Measurements from ENCODE around the gene TBPL1.
"Not testable (repeated sequence)": the region's sequence is repeated elsewhere in the genome, so short reads cannot be mapped to it uniquely, and the experiment has no call there.

The TBPL1 gene

DNA sequence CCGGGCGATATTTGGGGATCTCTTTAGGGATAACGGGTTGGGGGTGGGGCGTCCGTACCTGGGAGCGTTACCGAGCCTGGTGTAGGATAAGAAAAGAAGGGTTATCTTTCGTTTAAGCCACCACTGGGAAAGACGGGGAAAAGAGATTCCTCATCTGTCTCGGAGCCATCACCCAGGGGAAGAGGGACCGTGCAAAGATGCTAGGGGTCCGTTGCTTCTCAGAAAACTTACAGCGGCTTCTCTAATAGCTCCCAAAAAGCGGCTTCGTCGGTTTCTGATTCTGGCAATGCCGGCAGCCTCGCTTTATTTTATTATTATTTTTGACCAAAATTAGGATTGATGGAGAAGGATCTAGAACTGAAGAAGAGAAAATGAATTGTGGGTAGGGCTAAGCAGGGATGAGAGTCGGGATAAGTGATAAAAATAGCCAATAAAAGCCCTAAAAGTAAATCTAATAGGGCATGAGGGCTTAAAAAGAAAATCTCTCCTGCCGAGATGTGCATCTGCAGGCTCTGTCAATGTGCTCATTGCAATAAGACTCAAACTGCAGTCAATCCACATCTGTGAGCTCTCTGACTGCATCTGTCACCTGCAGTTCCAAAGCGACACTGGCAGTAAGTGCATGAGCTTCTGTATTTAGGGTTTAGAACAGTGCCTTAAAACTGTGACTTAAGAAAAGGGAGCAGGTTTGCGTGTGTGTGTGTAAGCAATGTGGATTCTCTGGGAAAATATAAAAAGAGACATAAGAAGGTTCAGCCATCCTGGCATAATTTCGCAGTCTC, 801 bp downstream of the TBPL1 start:
- no peak for DNase-seq (ENCODE audit: low read depth)

DNA sequence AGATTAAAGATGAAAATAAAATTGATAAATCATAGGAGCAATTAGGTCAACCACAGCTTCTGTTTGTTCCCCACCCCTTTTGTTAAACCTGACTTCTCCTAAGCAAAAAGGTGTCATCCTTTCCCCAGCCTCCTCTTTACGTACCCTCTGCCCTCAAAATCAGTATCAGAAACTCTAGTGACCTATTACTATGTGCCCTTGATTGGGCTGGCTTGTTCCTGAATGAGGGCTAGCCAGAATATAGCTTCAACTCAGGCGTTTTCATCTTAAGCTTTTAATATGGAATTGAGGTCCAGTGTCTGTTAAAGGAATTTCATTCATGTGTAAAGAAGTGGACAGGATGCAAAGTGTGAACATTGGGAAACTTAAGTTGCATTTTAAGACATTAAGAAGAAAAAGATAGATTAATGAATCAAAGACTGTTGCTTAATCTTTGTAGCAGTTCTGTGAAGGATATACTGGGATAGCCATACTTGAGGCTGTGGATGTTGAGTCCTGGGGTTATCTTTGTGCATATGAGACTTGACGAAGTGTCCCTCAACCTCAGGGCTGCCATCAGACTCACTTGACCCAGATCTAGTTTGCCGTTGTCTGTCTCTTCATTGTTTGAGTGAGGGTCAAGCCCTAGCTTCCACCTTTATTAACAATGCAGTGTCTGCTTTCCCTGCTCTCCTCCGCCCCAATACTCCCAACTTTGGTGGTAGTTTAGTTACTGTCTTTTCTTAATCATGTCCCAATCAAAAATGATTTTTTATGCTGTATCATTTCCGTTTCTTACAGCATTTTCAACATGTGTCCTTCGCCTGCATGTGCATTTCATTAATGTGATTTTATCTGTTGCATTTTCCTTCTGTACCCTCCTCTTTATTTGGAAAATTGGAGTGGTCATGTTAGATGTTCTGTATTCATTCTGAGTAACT, 1.9 kb downstream of the TBPL1 start:
- no peak for DNase-seq (ENCODE audit: low read depth)

DNA sequence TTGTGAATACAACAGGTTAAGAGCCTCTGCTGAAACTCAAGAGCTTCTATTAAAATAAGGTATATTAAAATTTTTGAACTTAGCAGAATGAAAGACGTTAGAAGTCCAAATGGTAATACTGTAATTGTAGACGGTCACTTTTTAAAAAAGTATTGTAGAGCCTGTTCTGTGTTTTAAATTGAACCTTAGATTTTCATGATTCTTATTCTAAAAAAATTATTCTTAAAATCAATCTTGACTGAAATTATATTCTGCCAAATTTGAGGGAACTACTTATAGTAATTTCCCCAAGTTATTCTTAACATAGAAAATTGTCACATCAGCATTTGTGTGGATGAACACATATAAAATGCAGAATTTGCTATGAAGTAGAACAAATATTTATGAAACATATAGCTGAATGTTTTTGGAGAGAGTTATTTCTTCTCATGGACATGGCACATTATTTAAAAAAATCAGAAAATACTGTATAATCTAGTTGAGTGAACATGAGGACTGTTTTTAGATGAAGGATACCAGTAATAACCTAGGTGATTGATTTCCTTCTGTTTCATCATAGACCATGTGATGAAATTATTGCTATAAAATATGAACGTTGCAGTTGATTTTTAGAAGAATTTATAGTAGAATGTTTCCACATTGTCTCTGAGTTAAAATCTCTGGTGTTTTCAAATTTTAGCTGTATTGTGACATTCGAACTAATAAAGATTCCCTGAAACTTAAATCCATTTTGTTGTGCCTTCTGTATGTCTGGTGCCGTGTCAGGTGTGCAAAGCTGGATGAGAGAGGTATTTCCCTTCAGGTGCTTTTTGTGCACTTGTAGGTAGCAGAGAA, 2.8 kb downstream of the TBPL1 start:
- no peak for DNase-seq (ENCODE audit: low read depth)

DNA sequence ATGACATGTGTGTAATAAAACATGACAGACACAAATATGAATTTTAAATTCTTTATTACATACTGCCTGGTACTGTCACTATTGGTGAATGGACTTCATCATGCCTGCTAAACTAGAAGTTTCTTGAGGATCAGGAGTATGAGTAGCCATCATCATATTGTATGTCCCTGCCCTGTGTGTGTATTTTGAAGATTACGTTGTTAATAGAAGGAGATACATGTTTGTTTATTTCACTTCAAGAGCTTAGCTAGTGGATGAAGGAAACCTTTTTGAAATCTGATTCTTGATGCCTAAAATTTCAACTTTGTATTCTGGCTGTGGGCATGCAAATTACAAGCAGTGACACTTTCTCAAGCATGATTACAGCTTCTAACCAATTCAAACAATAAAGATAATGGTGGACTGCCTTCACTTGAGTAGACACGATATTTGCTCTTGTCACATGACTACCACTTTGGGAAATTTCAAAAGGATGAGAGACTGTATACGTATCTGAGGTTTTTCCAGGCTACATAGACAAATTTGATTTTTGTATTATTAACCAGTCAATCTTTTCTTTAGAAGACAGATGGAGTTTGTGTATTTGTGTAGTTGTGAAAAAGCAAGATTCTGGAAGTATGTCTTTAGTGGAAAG, 3.5 kb downstream of the TBPL1 start:
- DNase-seq (ENCODE audit: low read depth), result no peak

DNA sequence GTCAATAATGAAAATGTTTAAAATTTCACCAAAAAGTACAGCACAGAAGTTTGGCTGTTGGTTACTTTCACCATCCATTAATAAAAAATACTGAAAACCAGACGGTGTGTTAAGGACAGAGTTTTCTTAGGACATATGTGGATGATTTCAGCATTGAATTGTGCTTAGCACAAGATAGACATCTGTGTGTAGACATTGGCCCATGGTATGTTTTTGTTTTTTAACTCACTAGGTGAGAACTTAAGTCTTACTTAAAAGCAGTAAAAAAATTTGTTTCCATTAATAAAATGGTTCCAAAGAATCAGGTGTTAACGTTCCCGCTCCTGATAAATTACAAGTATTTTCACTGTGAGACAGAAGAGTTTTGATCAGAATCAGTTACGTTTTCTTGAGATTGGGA, 4.2 kb downstream of the TBPL1 start:
- no peak for DNase-seq (ENCODE audit: low read depth)

DNA sequence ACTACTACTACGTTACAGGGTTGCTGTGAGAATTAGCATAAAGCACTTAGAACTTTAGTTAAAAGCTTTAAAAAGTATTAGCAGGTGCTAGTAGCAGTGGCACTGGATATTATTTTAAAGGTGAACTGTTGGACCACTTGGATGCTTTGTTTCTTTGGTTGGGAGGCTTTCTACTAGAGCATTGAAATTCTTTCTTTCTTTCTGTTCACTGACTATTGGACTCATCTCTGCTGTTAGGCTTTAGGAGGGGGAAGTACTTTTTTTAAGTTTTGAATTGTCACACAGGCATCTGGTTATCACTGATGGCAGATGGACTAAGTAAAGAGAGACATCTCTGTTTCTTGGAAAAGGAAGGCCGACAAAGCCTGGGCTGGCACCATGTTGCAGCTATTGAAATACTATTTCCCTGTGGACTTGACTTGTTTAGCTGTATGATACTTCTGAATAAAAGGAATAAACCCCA, 4.8 kb downstream of the TBPL1 start:
- no peak for DNase-seq (ENCODE audit: low read depth)

DNA sequence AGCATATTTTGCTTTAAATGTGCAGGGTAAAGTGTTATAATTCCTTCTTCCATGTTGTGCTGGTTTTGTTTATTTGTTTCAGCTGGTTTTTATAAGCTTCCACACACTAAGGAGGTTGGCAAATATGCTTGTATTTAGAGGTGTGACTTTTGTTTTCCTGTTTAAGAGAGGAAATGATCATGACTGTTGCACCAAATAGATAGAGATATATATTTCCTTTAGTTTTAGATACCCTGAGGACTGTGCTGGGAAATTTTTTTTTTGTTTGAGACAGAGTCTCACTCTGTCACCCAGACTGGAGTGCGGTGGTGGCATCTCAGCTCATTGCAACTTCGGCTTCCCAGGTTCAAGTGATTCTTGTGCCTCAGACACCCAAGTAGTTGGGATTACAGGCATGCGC, 5.8 kb downstream of the TBPL1 start:
- DNase-seq (ENCODE audit: low read depth), result no peak

DNA sequence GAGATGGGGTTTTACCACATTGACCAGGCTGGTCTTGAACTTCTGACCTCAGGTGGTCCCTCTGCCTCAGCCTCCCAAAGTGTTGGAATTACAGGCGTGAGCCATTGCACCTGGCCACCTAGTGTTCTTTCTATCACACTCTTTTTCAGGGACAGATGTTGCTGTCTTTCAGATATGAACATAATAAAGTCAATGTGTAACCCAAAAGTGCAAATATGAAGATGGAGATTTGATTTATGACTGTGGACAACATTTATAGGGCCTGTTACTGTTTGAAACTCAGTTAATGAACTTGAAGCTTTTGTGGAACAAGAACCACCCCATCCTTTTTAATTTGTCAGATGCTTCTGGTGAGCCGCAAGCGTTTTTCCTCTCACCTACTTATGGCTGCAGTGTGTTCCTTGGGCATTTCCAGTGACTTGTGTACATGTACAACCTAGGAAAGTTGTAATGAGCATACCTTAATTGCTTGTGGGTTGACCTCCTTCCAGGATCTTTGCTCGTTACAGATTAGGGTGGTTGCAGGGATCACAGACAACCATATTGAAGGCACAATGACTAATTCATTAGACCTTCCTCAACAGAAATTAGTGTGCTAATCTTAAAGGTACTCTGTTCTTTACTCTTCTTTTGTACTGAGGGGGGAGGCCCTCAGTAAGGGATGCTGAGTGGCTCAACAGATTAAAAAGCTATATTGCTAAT, 6.8 kb downstream of the TBPL1 start:
- no peak for DNase-seq (ENCODE audit: low read depth)

DNA sequence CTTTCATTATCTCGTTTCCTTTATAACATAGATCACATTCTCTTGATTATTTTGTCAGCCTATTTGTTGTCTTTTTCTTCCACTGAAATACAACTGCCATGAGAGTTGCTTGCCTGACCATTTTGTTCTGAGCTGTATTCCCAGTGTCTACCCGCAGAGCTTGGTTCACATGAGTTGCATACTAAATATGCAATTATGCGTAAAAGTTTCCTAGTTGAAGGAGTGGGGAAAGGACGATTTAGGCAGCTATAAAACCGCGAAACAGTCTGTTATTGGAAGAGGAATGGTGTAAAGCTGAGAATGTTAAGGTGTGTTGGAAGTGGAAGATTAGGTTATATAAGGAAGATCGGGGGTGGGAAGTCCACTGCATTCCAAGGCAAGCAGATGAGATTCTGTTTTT, 8.8 kb downstream of the TBPL1 start:
- DNase-seq (ENCODE audit: low read depth), result no peak

DNA sequence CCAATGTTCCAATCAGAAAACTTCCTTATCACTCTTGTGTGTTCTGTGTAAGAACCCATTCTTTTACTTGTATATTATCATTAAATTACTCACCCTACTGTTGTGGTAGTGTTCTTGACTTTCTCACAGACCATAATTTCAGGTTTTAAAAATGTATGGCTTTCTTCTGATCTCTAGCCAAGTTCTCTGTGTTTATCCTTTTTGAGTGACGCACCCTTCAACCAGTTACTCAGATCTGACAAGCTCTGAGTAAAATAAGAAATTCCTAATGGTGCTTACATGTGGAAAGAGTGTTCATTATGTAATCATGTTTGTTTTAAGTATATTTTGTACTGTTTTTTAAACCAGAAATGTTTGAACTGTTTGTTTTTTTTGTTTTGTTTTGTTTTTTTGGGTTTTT, 11.0 kb downstream of the TBPL1 start:
- no peak for DNase-seq (ENCODE audit: low read depth)

DNA sequence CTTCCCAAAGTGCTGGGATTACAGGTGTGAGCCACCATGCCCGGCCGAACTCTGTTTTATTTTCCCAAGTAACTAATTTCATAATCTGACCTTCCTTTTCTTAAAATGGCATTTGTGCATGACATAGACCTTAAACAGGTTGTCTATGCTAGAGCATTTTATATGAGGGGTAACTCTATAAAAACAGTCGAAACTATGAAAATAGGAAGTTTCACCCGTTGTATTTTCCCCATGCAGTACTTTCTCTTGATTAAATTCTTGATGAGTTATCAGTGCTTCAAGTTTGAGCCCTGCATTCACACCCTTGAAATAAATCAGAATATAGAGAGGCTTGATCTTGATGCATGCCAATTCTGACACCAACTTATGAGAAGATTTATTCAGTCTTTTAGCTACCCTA, 11.7 kb downstream of the TBPL1 start:
- DNase-seq (ENCODE audit: low read depth), result no peak

DNA sequence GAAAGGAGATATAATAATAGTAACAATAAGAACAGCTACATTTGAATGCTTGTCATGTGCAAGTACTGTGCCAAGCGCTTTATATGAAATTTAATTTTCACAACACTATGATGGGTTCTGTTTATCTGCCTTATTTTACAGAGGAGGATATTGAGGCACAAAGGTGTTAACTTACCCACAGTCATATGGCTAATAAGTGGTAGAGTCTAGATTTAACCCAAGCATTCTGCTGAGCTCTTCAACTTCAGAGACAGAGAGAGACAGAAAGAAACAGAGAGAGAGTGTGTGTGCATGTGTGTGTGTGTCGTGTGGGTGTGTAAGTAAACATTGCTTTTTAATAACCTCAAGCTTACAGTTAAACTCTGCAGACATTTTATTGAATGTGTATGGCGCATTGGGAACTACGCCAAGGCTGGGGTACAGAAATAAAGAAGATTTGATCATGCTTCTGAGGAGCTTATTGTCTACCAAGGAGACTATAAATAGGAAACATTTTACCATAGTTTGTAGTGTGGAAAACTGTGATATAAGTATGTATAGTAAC, 12.9 kb downstream of the TBPL1 start:
- DNase-seq (ENCODE audit: low read depth), result no peak

DNA sequence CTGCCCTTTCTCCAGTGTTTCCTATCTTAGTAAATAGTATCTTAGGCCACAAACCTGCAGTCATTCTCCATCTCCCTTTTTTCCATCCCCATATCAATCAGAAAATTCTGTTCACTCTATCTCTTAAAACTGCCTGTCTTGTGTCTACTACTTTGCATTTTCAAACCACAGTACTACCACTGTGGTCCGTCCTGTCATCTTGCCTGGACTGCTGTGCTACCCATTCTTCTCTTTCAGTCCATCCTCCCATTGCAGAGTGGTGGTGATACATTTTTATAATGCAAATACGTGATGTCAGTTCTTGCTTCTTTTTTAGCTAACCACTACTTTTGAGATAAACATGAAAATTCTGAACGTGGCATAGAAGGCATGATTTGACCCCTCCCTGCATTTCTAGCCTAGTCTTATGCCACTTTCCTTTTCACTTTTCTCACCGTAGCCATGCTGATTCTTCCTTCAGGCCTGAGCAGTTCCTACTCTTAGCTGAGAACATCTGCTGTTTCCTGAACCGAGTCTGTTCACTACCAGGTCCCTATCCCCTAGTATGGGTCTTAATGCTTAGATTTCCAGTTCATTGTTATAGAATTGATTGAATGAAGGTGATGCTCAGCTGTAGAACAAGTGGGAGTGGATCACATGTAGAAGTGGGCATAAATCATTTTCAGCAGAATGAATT, 13.8 kb downstream of the TBPL1 start:
- DNase-seq (ENCODE audit: low read depth), result no peak

DNA sequence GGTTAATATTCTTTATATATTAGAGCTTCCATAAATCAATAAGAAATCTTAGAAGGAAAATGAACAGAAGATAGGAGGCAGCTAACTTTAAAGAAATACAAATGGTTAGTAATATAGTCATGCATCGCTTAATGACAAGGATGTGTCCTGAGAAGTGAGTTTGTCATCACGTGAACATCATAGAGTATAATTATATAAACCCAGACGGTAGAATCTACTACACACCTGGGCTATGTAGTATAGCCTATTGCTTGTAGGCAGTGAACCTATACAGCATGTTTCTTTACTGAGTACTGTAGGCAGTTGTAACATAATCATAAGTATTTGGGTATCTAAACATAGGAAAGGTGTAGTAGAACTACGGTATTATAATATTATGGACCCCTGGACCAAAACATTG, 14.3 kb downstream of the TBPL1 start:
- no peak for DNase-seq (ENCODE audit: low read depth)

DNA sequence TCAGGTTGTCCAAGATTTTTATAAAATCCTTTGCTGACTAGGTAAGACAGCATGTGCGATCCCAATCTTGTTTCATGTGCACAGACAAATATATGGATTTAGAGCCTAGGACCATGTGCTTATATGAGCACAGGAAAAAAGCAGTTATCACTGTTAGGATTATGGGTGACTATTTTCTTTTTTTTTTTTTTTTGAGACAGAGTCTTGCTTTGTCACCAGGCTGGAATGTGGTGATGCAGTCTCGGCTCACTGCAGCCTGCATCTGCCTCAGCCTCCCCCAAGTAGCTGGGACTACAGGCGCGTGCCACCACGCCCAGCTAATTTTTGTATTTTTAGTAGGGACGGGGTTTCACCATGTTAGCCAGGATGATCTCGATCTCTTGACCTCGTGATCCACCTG, 14.8 kb downstream of the TBPL1 start:
- DNase-seq (ENCODE audit: low read depth), result not testable (repeated sequence)

DNA sequence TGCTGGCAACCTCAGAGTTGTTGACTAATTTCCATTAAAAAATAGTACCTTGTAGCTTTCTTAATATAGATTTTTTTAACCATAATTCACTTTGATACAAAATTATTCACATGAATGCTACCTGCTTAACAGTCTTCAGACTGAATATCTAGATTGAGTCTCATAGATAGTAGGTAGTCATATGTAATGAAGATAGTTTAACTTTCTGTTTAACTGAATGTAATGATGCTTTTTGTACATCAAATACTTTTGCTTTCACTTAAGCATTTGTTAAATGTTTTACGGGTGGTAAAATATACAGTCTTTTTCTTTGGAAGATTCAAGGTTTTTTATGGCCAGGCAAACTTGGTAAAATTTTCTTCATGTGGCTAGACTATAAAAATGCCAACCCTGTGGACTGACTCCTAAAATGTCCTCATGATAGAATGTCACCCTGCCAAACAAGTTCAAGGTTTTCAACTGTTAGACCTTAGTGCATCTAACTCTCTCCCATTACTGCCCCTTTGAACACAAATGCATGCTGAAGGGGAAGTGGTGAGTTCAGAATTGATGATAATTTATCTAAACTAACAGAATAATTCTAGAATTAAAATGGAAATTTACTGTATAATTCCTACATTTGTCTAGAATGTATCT, 16.4 kb downstream of the TBPL1 start:
- no peak for DNase-seq (ENCODE audit: low read depth)

DNA sequence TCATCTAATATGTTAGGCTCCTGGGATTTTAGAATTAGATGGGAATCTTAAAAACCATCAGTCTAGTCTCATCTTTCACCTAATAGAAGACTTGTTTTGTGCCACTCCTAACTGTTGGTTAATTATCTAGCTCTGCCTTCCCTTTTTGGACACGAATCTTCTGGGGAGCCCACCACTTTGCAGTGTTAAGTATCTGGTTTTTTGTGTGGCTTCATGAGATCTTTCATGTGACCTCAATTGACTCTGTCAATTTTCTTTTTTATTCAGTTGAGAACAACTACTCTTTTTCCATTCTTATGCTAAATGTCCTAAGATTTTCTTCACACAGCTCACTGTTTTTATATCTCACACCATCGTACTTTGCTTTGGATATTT, 16.9 kb downstream of the TBPL1 start:
- no peak for DNase-seq (ENCODE audit: low read depth)

DNA sequence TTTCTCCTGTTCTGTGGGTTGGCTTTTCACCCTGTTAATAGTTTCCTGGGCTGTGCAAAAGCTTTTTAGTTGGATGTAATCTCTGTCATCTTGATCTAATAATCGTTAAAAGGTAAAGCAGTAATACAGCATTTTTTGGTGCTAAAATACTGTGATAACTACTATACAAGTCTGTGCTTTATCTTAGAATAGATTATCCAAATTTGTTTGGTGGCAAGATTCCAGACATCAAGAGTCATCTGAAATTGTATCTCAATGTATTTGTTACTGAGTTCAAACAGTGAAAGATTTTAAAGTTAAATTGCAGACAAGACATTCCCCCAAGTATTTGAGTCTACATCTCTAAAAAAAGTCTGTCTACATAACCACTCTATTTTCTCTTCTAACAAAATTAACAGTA, 18.8 kb downstream of the TBPL1 start:
- DNase-seq (ENCODE audit: low read depth), result no peak

DNA sequence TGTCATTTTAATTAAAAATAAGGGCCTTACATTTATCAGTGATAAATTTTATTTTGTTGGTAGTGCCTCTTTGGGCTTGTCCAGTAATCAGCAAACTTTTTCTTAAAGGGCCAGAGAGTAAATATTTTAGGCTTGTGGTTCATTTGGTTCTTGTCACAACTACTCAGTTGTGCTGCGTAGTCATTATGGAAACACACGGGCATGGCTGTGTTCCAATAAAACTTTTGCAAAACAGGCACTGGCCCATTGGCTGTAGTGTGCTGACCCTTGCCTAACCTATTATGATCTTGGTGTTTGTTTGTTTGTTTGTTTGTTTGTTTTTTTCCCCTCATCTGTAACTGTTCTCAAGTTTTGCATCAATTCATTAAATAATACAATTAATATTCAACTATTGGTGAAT, 19.4 kb downstream of the TBPL1 start:
- DNase-seq (ENCODE audit: low read depth), result no peak
